HEK293 (cell line): ENCODE data around the gene FOLR1.

Source experiments
- CTCF ChIA-PET: fragments of 350-600 bp; formaldehyde crosslinking; extraction: SDS; loops from one replicate; lab custom pipeline; 2021; ENCODE audit warnings: antibody characterized with exemption; lab: Yijun Ruan, JAX
- POLR2A ChIA-PET: fragments of 300-600 bp; formaldehyde crosslinking; extraction: SDS; loops from one replicate; lab custom pipeline; 2020; ENCODE audit warnings: antibody characterized with exemption, inconsistent platforms; lab: Yijun Ruan, JAX
- H3K27ac ChIP-seq: fragments of 200-500 bp; sonication (Bioruptor generic); 2 replicates; pipeline ENCODE4 v1.5.1; 2014; ENCODE audit warnings: low read depth, low read length, control low read depth, inconsistent platforms; ENCODE audit errors: extremely low read depth
- H3K36me3 ChIP-seq, 2 experiments: fragments of 200-500 bp in 1 of 2; sonication (Bioruptor generic) in 1 of 2; 1 replicate in 1 of 2; 2 replicates in 1 of 2; pipeline ENCODE4 v1.5.1; 2014 to 2017; ENCODE audit warnings: inconsistent platforms in 2 of 2, low read length in 2 of 2; ENCODE audit not compliant: control insufficient read depth in 2 of 2, insufficient read depth in 1 of 2
- H3K4me1 ChIP-seq: fragments of 200-500 bp; sonication (Bioruptor generic); 2 replicates; pipeline ENCODE4 v1.5.1; 2014; ENCODE audit warnings: mild to moderate bottlenecking, low read length, inconsistent platforms; ENCODE audit not compliant: control insufficient read depth, insufficient read depth
- H3K4me3 ChIP-seq: 2 replicates; pipeline ENCODE4 v1.5.1; 2011; ENCODE audit warnings: low read depth, mild to moderate bottlenecking, control low read depth, low read length, moderate library complexity
- H3K9me3 ChIP-seq: fragments of 200-500 bp; sonication (Bioruptor generic); 2 replicates; pipeline ENCODE4 v1.5.1; 2014; ENCODE audit warnings: low read depth, low read length, inconsistent platforms; ENCODE audit not compliant: control insufficient read depth, insufficient read depth
- BCL6B ChIP-seq: fragments of 450-650 bp; formaldehyde crosslinking; IDR thresholded peaks from 2 replicates; pipeline ENCODE4 v1.5.1; 2017; ENCODE audit warnings: missing biosample characterization, missing genetic modification characterization
- OVOL3 ChIP-seq: fragments of 450-650 bp; formaldehyde crosslinking; IDR thresholded peaks from 2 replicates; pipeline ENCODE4 v1.5.1; 2016; ENCODE audit warnings: missing biosample characterization, missing genetic modification characterization
- WT1 ChIP-seq: fragments of 450-650 bp; formaldehyde crosslinking; IDR thresholded peaks from 2 replicates; pipeline ENCODE4 v1.5.1; 2016; ENCODE audit warnings: missing biosample characterization, missing genetic modification characterization
- YY1 ChIP-seq: fragments of 450-650 bp; formaldehyde crosslinking; IDR thresholded peaks from 2 replicates; pipeline ENCODE4 v1.5.1; 2018; ENCODE audit warnings: missing biosample characterization, missing genetic modification characterization
- ZBTB20 ChIP-seq: fragments of 450-650 bp; formaldehyde crosslinking; IDR thresholded peaks from 2 replicates; pipeline ENCODE4 v1.5.1; 2016; ENCODE audit warnings: missing biosample characterization, missing genetic modification characterization
- ZEB2 ChIP-seq: fragments of 450-650 bp; formaldehyde crosslinking; IDR thresholded peaks from 2 replicates; pipeline ENCODE4 v1.5.1; 2016; ENCODE audit warnings: missing biosample characterization, missing genetic modification characterization
- ZNF112 ChIP-seq: fragments of 450-650 bp; formaldehyde crosslinking; IDR thresholded peaks from 2 replicates; pipeline ENCODE4 v1.5.0; 2017; ENCODE audit warnings: missing biosample characterization, missing genetic modification characterization
- ZNF146 ChIP-seq: fragments of 450-650 bp; formaldehyde crosslinking; IDR thresholded peaks from 2 replicates; pipeline ENCODE4 v1.5.1; 2016; ENCODE audit warnings: missing biosample characterization, missing genetic modification characterization
- ZNF174 ChIP-seq: fragments of 450-650 bp; formaldehyde crosslinking; IDR thresholded peaks from 2 replicates; pipeline ENCODE4 v1.5.0; 2017; ENCODE audit warnings: missing biosample characterization, mild to moderate bottlenecking, missing genetic modification characterization
- ZNF302 ChIP-seq: fragments of 450-650 bp; formaldehyde crosslinking; IDR thresholded peaks from 2 replicates; pipeline ENCODE4 v1.5.1; 2016; ENCODE audit warnings: missing biosample characterization, missing genetic modification characterization, low read depth
- ZNF473 ChIP-seq: fragments of 450-650 bp; formaldehyde crosslinking; IDR thresholded peaks from 2 replicates; pipeline ENCODE4 v1.5.1; 2017; ENCODE audit warnings: missing biosample characterization, missing genetic modification characterization
- ZNF529 ChIP-seq: fragments of 450-650 bp; formaldehyde crosslinking; IDR thresholded peaks from 2 replicates; pipeline ENCODE4 v1.5.1; 2017; ENCODE audit warnings: missing genetic modification characterization, missing biosample characterization; ENCODE audit not compliant: insufficient replicate concordance
- ZNF561 ChIP-seq: fragments of 450-650 bp; IDR thresholded peaks from 2 replicates; pipeline ENCODE4 v1.5.1; 2018; ENCODE audit warnings: missing biosample characterization, missing genetic modification characterization, borderline replicate concordance
- ZNF629 ChIP-seq: fragments of 450-650 bp; formaldehyde crosslinking; IDR thresholded peaks from 2 replicates; pipeline ENCODE4 v1.5.1; 2017; ENCODE audit warnings: missing biosample characterization, missing genetic modification characterization
- ZNF670 ChIP-seq: fragments of 450-650 bp; formaldehyde crosslinking; IDR thresholded peaks from 2 replicates; pipeline ENCODE4 v1.5.1; 2016; ENCODE audit warnings: missing biosample characterization, missing genetic modification characterization, low read depth
- ZNF768 ChIP-seq: fragments of 450-650 bp; formaldehyde crosslinking; IDR thresholded peaks from 2 replicates; pipeline ENCODE4 v1.5.1; 2018; ENCODE audit warnings: missing biosample characterization, mild to moderate bottlenecking, missing genetic modification characterization
- ZNF785 ChIP-seq: fragments of 450-650 bp; formaldehyde crosslinking; IDR thresholded peaks from 2 replicates; pipeline ENCODE4 v1.5.1; 2016; ENCODE audit warnings: missing biosample characterization, missing genetic modification characterization
- ZXDB ChIP-seq: fragments of 450-650 bp; formaldehyde crosslinking; IDR thresholded peaks from 2 replicates; pipeline ENCODE4 v1.5.1; 2016; ENCODE audit warnings: missing biosample characterization, missing genetic modification characterization
- TF ChIP-seq, protein P1 (sequence below): fragments of 450-650 bp; formaldehyde crosslinking; IDR thresholded peaks from 2 replicates; pipeline ENCODE4 v1.5.1; 2016; ENCODE audit warnings: missing biosample characterization, missing genetic modification characterization, borderline replicate concordance

The FOLR1 gene

GRCh38 chr11:72231396-72232259 is 39.7 kb downstream of the FOLR1 start:
- Histone ChIP-seq H3K36me3 (peaks cover 0 to 100% of the 10 kb centered on the region in 2 experiments; a peak in 2 of 3 replicates), H3K4me3 (no peak overlapping the region), H3K9me3 (no peaks in the 10 kb centered on the region), H3K4me1 (no peaks in the 10 kb centered on the region), H3K27ac (no peak overlapping the region)
- CTCF ChIA-PET: no interaction called here
- POLR2A ChIA-PET: interaction anchor here (1.7 kb wide), 1 partner anchor 8 kb away, joined by 9 read pairs; no protein-coding TSS in a partner anchor
- TF ChIP-seq ZBTB20 (tag by site-specific recombination): no peak
- 0 out of 2 replicates have a peak, but pooled peaks have one; percentile 62 for TF ChIP-seq ZNF768 (tag by site-specific recombination)

DNA sequence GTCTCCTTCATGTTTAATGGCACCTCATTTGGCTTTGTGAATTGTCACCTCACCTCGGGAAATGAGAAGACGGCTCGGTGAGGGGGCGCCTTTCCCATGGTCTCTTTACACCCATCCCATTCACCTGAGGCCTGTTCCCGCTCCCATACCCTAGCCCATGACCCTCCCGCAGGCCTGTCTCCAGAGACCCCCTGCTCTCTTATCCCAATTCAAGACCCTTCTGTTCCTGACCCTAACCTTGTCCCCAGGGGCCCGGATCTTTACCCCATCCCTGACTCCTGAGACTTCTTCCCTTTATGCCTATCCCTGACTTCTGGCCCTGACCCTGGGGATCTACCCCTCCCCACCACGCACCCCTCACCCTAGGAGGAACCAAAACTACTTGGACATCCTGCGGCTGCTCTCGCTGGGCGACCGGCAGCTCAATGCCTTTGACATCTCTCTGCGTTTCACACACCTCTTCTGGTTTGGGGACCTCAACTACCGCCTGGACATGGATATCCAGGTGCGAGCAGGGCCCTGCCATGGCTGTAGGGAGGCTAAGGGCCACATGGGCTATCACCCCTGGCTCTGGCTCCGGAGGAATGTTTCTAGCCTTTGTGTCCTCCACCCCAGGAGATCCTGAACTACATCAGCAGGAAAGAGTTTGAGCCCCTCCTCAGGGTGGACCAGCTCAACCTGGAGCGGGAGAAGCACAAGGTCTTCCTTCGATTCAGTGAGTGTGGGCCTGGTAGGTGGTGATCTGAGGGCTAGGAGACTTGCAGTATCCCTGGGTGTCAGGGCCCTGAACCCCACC is 40.5 kb downstream of the FOLR1 start:
- Histone ChIP-seq H3K4me1 (no peaks in the 10 kb centered on the region), H3K36me3 (peaks cover 0 to 100% of the 10 kb centered on the region in 2 experiments; a peak in 2 of 3 replicates), H3K27ac (no peak overlapping the region), H3K9me3 (no peaks in the 10 kb centered on the region), H3K4me3 (no peak overlapping the region)
- POLR2A ChIA-PET: interaction anchor here (1.7 kb wide), 1 partner anchor 9 kb away, joined by 9 read pairs; no protein-coding TSS in a partner anchor
- TF ChIP-seq ZNF529 (no peak), ZNF768 (tag by site-specific recombination) (no peak), ZNF174 (tag by site-specific recombination) (no peak), ZXDB (no peak), WT1 (tag by site-specific recombination) (no peak), ZNF561 (tag by site-specific recombination) (no peak), BCL6B (tag by site-specific recombination) (no peak), YY1 (no peak), OVOL3 (tag by site-specific recombination) (no peak), ZNF473 (tag by site-specific recombination) (no peak), ZNF670 (tag by site-specific recombination) (no peak), ZNF629 (tag by site-specific recombination) (no peak), ZNF785 (tag by site-specific recombination) (no peak), ZNF146 (no peak), ZNF112 (tag by site-specific recombination) (no peak), ZNF302 (no peak), ZEB2 (tag by site-specific recombination) (no peak)
- TF ChIP-seq, protein P1, sequence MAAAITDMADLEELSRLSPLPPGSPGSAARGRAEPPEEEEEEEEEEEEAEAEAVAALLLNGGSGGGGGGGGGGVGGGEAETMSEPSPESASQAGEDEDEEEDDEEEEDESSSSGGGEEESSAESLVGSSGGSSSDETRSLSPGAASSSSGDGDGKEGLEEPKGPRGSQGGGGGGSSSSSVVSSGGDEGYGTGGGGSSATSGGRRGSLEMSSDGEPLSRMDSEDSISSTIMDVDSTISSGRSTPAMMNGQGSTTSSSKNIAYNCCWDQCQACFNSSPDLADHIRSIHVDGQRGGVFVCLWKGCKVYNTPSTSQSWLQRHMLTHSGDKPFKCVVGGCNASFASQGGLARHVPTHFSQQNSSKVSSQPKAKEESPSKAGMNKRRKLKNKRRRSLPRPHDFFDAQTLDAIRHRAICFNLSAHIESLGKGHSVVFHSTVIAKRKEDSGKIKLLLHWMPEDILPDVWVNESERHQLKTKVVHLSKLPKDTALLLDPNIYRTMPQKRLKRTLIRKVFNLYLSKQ: no peak
- CTCF ChIA-PET: no interaction called here
